HG03196 (cell line): ENCODE data around the gene TMEM201.
A peak's percentile ranks its signal among the peaks of the same experiment; 100 is the strongest.
"Not testable (repeated sequence)": the region's sequence is repeated elsewhere in the genome, so short reads cannot be mapped to it uniquely, and the experiment has no call there.

Experiments
- ATAC-seq: cut with Tn5 transposase; IDR thresholded peaks from one replicate; pipeline ENCODE4 v1.9.1; 2021; ENCODE audit not compliant: unreplicated experiment

TMEM201 gene

GRCh38 chr1:9588551-9589143 lies at the start of gene TMEM201:
Gene TMEM201, plus strand, starts transcription at chr1:9588911. Its CDS starts 20 bp downstream, at chr1:9588931.
- ATAC-seq = peak; percentile 63

GRCh38 chr1:9539165-9539828 lies 49.4 kb upstream of the TMEM201 start, which contains the start of gene SLC25A33:
Gene SLC25A33, plus strand, starts transcription at chr1:9539465. Its CDS starts 227 bp downstream, at chr1:9539692.
- peak; percentile 88 for ATAC-seq

- peak; percentile 50 for ATAC-seq
Measured at GRCh38 chr1:9539829-9540550, 48.7 kb upstream of the TMEM201 start.

GRCh38 chr1:9542430-9542829 lies 46.3 kb upstream of the TMEM201 start:
- ATAC-seq = no peak

- no peak for ATAC-seq
Measured at GRCh38 chr1:9544926-9545325, 43.8 kb upstream of the TMEM201 start.

GRCh38 chr1:9549955-9550546 lies 38.7 kb upstream of the TMEM201 start:
- no peak for ATAC-seq

GRCh38 chr1:9551984-9552383 lies 36.7 kb upstream of the TMEM201 start:
- ATAC-seq = no peak

- ATAC-seq = no peak
Measured at GRCh38 chr1:9553736-9554144, 35.0 kb upstream of the TMEM201 start.

- ATAC-seq = no peak
Measured at GRCh38 chr1:9555942-9556341, 32.8 kb upstream of the TMEM201 start.

- no peak for ATAC-seq
Measured at GRCh38 chr1:9557624-9558023, 31.1 kb upstream of the TMEM201 start.

- ATAC-seq = no peak
Measured at GRCh38 chr1:9558271-9558945, 30.3 kb upstream of the TMEM201 start.

- no peak for ATAC-seq
Measured at GRCh38 chr1:9558946-9559545, 29.7 kb upstream of the TMEM201 start.

- no peak for ATAC-seq
Measured at GRCh38 chr1:9559673-9560072, 29.0 kb upstream of the TMEM201 start.

GRCh38 chr1:9560090-9560489 lies 28.6 kb upstream of the TMEM201 start:
- not testable (repeated sequence) for ATAC-seq

GRCh38 chr1:9561429-9561828 lies 27.3 kb upstream of the TMEM201 start:
- no peak for ATAC-seq

GRCh38 chr1:9569267-9569666 lies 19.4 kb upstream of the TMEM201 start:
- no peak for ATAC-seq

- ATAC-seq = not testable (repeated sequence)
Measured at GRCh38 chr1:9570886-9571529, 17.7 kb upstream of the TMEM201 start.

- ATAC-seq = no peak
Measured at GRCh38 chr1:9573723-9574122, 15.0 kb upstream of the TMEM201 start.

GRCh38 chr1:9575486-9575885 lies 13.2 kb upstream of the TMEM201 start:
- ATAC-seq = no peak

GRCh38 chr1:9576903-9577302 lies 11.8 kb upstream of the TMEM201 start:
- ATAC-seq = no peak
